GM18505 (cell line): ENCODE results near the gene ACP7.
"Not testable (repeated sequence)": the region's sequence is repeated elsewhere in the genome, so short reads cannot be mapped to it uniquely, and the experiment has no call there.

Source experiments
- ATAC-seq: cut with Tn5 transposase; IDR thresholded peaks from one replicate; pipeline ENCODE4 v1.9.1; 2021; ENCODE audit not compliant: unreplicated experiment
- POLR2A ChIP-seq: IDR thresholded peaks from 4 replicates; pipeline ENCODE4 v1.6.1; 2011; ENCODE audit warnings: borderline replicate concordance; ENCODE audit not compliant: insufficient read depth, insufficient read length; ENCODE audit errors: extremely low read depth

Gene ACP7

GRCh38 chr19:39136225-39136940 lies 52.2 kb downstream of the ACP7 start:
- TF ChIP-seq POLR2A: no peak
- ATAC-seq: no peak

- TF ChIP-seq POLR2A: no peak
- no peak for ATAC-seq
Observed at GRCh38 chr19:39137131-39137530, 53.0 kb downstream of the ACP7 start.

- TF ChIP-seq POLR2A: no peak
- ATAC-seq: no peak
Observed at GRCh38 chr19:39138221-39139211, 54.3 kb downstream of the ACP7 start.

- ATAC-seq: no peak
- no peak for TF ChIP-seq POLR2A
Observed at GRCh38 chr19:39139305-39139874, 55.2 kb downstream of the ACP7 start.

- TF ChIP-seq POLR2A: no peak
- no peak for ATAC-seq
Observed at GRCh38 chr19:39139971-39140453, 55.8 kb downstream of the ACP7 start.

GRCh38 chr19:39140594-39140993 lies 56.4 kb downstream of the ACP7 start:
- no peak for ATAC-seq
- no peak for TF ChIP-seq POLR2A

GRCh38 chr19:39141929-39142328 lies 57.8 kb downstream of the ACP7 start:
- no peak for TF ChIP-seq POLR2A
- ATAC-seq: no peak

GRCh38 chr19:39142630-39143029 lies 58.5 kb downstream of the ACP7 start:
- no peak for TF ChIP-seq POLR2A
- ATAC-seq: no peak

- ATAC-seq: not testable (repeated sequence)
Observed at GRCh38 chr19:39143757-39144289, 59.7 kb downstream of the ACP7 start.

- ATAC-seq: no peak
- TF ChIP-seq POLR2A: no peak
Observed at GRCh38 chr19:39144290-39145071, 60.3 kb downstream of the ACP7 start.

GRCh38 chr19:39145180-39145953 lies 61.2 kb downstream of the ACP7 start:
- TF ChIP-seq POLR2A: no peak
- no peak for ATAC-seq

- no peak for ATAC-seq
- no peak for TF ChIP-seq POLR2A
Observed at GRCh38 chr19:39146091-39146490, 61.9 kb downstream of the ACP7 start.
